NCI-H69 (cell line): ENCODE results near the gene MYO5B.
"Not testable (repeated sequence)": the region's sequence is repeated elsewhere in the genome, so short reads cannot be mapped to it uniquely, and the experiment has no call there.

Experiments
- DNase-seq: peaks from one replicate; lab custom pipeline; 2025; lab: John Stamatoyannopoulos, UW

MYO5B gene

DNA sequence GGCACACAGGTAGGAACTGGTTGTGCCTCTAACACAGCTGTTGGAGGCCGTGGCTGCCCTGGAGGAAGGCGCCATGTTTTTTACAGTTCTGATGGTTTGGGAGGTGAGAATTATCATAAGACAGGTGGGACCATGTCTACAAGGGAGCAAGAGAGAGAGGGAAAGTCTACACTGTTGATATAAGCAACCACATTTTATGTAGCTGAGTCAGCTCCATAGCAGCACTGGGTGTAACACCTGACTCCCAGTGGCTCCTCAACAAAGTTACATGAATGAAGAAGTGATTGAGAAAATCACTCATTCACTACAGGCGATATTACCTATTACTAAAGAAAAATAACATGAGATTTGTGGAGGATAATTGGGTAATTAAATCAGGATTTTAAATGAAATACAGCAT, 340.3 kb downstream of the MYO5B start:
- DNase-seq = no peak

DNA sequence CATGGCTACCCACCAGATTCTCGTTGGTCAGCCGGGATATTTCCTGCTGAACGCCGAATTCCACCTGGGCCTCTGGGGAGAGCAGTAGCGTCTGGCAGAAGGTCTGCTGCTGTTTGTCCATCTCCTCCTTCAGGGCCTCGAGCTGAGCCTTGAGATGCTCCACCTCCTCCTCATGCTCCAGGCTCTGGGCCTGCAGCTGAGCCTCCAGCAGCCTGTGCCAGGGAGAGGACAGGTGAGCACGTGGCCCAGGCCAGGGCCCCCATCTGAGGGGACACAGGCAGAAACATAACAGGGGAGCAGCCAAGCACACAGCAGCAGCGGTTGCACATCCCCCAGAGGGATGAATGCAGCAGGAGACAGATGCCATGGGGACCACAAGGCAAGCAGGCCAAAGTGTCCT, 341.5 kb downstream of the MYO5B start:
- no peak for DNase-seq

DNA sequence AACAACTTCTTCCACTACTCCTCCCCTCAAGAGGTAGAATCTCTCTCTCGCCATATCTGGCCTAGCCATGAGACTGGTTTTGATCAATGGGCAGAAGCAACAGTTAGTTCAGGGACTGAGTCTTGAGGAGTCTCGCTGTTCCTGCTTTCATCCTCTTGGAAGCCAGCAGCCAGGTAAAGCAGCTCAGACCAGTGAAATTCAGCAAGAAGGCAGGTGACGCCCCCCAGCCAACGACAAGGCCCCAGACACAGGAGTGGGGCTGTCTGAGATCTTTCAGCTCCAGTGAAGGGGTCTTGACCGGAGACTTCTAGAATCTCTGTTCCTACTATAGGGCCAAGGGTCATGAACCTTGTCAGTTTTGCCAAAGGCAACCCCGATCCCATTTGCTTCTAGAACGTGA, 341.9 kb downstream of the MYO5B start:
- DNase-seq = no peak

DNA sequence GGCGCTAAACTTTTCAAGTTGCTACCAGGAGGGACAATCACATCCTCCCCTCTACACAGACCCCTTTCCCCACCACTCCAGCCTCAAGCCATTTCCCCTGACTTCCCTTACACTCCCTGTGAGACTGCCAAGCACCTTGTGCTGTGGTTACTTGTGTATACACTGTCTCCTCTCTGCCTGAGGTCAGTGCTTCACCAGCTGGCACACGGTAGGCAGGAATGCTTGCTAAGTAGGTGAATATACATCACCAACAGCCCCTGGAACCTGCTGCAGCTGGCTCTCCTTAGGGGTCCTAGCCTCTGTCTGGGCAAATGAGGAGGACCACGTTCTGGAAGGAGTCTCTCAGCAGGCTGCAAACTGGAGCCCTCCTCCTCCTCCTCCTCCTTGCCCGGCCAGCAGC, 343.3 kb downstream of the MYO5B start:
- peak; percentile 91 for DNase-seq

DNA sequence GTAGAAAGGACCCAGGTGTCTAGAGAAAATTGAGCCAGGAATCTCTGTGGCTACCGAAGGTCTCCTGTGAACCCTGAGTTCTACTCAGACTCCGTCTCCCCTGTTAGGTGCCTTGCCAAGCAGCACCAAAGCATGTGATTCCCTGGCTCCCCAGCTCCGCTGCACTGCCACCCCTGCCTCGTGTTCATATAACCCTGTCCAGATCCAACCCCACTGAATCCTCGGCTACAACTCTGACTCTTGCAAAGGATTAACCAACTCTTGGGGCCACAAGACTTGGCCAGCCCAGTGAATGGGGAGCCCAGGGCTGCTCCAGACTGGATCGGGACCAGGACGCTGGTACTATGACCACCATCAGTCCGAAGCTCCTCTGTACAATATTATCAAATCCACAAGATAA, 344.3 kb downstream of the MYO5B start:
- DNase-seq = no peak

DNA sequence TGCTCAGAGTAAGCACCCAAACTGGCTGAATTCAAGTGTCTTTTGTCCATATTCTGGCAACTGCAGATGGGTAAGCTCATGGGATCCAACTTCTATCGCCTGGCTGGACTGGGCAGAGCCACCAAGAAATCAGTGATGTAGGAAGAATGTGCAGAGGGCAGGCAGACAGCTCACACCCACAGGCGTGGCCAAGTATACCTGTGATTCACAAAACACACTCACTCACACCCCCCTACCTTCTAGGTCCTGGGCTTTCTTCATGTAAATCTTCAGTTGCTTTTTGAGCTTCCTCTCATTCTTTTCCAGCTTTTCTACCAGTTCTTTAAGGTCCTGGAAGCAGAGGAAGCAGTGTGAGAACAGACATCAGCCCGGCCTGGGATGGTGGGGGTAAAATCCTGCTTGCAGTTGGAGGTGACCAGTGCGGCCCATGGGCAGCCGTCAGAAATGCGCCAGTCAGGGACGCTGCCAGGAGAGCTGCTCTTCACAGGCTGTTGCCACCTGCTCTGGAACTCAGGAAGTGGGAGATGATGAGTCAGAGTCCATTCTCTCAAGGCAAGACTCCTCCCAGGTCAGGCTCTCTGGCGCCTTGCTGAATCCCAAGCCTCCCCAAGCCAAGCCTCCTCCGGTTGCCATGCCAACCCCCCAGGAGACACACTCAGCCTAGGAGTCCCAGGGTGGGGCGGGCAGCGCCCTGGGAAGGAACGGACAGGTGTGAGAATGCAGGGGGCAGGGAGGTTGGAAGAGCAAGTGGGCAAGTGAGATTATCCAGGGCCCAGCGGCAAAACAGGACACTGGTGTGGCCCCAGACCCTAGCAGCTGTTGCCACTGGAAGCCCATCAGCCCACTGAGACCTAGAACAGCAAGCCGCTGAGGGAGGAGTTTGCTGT, 345.4 kb downstream of the MYO5B start:
- DNase-seq = peak; percentile 100

DNA sequence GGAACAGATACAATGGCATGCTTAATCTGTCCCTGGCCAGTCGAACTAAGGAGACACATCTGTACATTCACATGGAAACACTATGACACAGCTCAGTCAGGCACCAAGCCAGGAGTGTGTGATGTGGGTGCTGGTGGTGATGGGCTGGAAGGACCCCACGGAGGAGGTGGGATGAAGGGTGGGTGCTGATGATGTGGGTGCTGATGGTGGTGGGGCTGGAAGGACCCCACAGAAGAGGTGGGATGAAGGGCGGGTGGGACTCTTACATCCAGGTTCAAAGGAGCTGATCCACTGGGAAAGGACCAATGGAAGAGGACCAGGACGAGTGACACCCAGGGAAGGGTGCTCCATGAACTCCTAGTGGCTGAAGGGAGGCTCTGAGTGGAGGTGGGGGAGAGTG, 346.8 kb downstream of the MYO5B start:
- no peak for DNase-seq

DNA sequence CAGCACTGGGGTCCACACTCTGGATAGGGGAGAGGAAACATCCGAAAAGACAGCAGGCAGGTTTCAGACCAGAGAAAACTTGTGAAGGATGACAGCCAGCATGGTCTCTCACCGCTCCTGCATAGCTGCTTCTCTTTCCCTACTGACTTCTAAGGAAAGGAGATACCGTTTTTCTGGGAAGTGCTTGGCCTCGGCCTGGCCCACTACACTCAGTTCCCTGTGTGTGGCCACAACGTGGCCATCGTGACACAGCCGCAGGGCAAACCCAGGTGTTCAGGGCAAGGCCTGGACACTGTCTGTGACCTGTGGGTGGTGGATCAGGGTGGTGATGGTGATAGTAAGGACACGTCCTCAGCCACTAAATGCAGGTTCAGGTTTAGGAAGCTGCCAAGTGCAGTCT, 347.4 kb downstream of the MYO5B start:
- DNase-seq = no peak

DNA sequence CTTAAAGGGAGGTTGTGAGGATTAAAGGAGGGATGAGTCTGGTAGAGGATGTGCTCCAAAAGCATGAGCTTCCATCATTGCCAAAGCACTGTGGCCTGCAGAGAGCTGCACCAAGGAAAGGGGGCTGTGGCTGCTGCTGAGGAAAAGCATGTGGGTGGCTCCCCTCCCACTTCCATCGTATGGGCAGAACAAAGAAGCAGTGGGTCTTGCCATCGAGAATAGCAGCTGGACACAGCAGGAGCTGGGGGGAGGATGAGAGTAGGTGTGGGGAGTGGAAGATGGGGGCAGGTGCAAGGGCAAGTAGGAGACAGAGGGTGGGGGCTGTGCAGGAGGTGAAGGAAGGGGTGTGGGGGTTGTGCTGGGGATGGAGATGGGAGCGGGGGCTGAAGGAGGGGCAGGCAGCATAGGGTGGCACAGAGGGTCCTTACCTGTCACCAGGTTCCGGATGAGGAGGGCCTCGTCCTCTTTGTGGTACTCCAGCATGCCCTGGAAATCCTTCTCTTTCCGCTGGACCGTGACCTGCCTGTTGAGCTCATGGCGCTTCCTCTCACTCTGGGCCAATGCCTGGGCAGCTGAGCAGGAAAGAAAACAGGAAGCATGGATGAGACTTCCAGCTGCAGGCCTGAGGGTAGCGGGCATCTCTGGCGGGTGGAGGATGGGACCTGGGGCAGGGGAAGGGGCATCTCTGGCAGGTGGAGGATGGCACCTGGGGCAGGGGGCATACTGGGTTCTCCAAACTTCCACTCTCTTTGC, 348.1 kb downstream of the MYO5B start:
- peak; percentile 94 for DNase-seq

DNA sequence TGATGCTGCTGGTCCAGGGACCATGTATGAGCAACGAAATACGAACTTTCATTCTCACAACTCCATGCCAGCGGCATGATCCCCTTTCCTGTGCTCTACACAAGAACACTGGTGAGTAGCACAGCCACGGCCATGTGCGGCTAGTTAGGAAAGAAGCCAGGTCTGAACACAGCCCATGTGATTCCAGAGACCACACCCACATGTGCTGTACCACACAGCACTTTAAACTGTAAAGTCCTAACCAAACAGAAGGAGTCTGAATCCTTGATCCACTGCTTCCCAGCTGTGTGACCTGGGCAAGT, 348.6 kb downstream of the MYO5B start:
- no peak for DNase-seq

DNA sequence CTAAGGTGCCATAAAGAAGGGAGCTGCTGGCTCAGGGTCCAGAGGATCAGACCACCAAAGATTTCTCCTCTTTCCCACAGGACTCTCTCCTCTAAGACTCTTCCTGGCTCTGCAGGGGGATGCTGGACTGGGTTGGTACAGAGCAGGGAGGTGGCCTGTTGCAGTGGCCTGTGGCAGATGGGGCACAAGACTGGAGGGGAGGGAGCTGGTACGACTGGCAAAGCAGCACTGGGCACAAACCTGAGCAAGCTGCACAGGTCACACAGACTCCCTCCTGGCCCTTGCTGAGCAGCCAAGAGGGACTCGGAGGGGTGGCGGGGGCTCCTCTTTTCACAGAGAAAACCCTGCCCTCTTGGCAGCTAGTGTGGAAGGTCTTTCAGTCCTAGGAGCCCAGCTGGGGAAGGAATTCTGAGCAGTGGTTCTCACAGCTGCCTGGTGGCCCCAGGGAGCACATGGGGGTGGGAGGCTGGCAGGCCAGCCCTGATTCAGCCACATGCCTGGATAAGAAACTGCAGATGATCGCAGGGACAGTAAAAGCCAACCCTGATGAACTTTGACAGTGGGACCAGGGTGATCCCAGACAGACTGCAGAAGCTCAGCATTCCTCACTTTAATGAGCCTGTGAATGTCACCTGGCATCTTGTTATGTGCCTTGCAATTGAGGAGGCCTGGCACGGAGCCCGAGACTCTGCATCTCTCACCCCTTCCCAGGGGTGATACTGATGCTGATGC, 349.2 kb downstream of the MYO5B start:
- DNase-seq = peak; percentile 64

DNA sequence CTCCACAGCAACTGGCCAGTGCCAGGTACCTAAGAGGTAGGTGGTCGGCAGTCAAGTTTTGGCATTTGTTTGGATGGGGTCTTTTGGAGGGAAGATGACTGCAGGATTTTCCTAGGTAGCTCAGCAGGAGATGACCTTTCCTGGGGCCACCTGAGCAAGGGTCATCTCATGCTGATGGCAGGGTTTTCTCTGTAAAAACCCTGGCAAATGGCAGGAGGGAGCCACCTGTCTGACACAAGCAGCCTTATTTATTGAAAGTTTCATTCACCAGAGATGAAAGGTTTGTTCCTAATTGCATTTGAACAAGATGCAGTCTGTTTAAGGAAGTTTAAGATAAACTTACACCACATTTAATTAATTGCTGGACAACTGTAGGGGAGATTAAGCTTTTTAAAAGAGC, 350.0 kb downstream of the MYO5B start:
- DNase-seq = no peak

DNA sequence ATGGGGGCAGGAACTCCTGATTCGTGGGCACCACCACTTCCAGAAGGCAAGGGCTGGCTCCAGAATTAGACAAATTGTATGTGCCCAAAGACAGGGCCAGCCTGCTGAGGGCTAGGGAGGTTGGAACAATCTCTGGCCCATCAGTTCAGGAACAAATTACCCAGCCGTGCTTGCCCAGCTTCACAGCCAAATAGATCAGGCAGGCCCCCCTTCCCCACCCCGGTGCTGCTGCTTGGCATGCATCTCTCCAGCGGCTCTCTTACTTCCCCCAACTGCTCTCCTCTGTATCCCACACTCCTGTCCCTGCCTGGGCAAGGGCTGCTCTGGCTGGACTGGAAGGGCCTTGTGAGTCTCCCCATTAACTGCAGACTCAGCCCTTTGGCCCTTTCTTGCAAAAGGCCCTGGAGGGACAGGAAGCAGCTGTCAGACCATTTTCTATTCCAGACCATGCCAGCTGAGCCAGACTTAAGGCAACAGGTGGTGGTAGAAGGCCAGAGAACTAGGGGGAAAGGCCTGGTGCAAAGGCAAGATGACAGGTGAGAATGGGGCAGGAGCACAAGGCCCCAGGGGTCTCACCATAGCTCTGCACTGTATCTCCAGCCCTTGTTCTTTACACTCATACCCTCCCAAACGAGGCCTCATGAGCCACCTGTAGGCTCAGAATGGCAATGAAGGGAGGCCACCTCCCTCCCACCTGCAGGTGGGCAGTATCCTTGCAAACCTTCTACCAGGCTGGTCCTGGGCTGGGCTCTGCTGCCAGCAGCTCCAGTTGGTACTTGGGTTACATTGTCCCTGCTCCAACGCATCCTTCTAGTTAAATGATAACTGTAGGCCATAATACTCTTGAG, 350.9 kb downstream of the MYO5B start:
- peak; percentile 60 for DNase-seq

DNA sequence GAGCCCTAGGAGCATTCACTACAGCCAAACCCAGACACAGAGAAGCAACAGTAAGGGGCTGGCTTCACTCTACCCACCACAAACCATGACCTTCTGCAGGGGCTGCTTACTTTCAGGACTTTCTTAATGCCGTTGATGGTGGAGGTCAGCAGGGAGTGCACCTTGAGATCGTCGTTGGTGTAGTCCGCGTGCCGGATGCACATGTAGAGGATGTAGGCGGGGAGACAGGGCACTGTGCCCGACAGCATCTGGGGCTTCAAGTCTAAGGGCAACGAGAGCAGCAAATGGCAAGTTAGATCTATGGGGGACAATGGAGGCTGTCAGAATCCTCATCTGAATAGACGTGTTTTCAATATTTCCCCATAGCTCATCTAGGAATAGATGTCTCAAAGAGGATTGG, 351.8 kb downstream of the MYO5B start:
- DNase-seq = no peak

DNA sequence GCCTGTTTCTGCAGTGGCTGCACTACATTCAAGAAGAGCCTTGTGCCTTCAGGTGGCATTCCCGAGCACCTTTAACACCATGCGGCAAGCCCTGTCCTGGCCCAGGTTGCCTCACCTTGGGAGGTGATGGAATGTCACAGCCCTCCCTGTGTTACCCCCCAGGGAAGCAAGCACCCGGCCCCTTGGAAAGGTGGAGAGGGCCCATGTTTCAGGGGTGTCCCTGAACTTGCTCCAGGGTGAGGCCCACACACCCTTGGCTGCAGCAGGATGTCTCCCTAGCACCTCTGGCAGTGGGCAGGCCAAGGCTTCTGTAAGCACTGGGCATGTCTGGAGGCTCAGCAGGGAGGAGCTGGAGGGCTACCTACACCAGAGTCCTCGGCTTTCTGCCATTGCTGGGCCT, 352.3 kb downstream of the MYO5B start:
- DNase-seq = no peak

DNA sequence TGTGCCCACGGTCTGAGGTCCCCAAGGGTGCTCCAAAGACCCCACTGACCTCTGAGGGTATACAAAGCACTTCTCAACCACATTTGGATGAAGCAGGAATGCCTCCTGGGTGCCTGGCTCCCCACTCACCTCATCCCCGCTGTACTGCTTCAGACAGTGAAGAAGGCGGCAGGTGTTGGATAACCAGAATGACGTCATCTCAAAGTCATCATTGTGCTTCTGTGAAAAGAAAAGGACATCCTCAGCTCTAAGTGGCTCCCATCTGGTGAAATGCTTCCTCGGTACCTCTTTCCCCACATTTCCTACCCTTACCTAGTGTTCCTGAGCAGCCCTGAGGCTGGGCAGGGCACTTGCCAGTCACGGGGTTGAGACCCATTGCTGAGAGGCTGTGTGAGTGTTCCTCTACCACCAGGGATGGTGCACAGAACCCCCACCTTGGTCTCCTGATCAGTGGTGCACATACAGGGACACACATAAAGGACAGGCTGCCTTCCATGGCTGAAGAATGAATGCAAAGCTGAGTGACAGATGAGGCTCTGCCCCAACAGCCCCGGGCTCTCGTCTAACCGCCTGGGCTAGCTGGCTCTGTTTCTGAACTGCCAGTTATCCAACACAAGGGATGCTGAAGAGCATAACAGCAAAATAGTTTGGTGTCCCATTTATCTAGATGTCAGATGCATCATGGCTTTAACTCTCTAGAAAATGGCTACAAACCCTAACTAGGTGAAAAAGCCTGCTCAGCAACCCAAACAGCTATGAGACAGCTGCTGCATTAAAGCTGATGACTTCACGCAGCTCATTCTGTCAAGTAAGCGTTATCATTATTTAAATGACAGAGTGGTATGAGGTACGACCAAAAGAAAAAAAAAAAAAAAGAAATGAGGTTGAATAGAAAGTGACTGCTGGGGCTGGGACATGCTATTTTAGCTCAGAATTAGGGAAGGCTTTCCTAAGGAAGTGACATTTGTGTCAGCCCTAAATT, 353.4 kb downstream of the MYO5B start:
- DNase-seq = no peak

DNA sequence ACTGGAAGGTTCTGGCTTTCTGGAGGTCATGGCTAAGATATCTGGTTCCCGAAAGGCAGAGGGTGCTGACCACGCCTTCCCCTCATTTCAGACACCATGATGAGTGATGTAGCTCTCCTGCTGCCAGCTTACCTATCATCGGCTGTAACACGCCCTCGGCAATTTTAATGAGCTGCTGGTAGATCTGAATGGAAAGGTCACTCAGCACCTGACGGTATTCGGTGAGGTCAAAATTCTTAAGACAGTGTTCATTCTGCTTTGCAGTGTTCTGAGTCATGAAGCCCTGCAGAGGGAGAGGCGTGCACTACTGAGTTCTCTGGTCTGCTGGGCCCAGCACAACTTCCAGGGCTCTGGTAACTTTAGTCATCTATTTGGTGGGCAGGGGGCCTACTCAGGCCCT, 355.9 kb downstream of the MYO5B start:
- DNase-seq = no peak

DNA sequence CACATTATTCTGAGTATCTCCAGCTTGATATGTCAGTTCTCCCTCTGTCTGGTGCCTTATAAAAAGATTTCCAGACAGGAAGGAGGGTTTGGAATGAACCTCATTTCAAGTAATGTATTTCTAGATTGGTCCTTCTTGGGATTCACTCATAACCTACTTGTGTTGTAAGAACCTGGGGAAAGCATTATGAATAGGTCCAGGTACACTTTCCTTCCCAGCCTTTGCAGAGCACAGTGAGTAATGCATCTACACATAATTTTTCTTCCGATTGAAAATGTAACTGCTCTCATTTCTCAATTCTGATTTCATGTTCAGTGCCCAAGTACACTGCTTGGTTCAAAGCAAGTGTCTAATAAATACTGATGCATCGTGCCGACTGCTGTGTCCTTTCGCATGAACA, 356.6 kb downstream of the MYO5B start:
- no peak for DNase-seq

DNA sequence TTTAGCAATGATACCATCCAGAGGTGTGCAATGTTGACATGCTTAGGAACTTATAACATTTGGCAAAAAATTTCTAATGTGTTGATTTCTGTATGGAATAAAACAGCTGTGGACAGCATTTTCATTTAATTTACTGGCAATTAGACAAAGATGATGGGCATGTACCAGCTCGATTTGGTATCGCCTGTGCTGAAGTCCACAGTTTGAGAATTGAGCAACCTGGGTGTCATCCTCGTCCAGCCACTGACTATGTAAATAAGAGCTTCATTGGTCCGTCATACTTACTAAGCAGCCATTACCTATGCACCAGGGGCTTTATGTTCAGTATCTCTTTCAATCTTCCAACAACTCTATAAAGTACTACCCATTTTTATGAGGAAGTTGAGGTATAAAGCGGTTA, 357.1 kb downstream of the MYO5B start:
- no peak for DNase-seq

DNA sequence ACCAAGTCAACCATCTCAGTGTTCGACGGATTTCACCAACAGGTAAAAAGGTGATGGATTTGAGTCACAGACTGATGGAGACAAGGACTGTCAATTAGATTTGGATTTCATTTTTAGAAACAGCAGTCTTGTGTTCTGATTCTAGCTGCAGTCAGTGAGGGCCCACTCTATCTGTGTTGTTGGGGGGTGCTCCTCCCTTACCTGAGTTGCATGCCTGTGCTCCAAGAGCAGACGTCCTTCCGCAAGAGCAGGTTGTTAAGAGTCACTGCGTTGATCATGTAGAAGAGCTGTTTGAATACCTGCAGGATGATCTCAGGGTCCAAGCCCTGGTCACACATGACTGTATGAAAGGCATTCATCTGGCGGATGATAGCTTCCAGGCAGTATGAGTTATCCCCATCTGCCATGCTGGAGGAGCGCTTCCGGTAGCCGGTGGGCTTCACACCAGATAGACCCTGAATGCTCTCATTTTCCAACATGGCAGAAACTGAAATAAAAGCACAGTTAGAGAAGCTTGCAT, 357.6 kb downstream of the MYO5B start:
- DNase-seq = not testable (repeated sequence)

DNA sequence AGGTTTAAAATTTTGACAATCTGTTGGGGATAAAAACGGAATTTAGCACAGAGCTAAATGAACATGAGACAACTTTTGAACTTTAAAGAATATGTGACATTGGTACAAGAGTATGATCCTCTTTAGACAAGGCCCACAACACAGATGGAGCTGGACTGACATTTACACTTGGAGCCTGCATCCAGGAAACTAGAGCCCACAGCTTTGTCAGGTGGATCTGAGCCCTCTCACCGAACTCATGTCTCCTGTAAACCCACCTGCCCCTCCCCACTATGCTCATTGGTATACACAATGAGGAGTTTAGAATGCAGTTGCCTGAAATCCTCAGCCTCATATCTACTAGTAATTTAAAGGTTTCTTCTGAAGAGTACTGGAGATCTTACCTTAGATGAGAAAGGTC, 359.5 kb downstream of the MYO5B start:
- no peak for DNase-seq
